GM19193 (cell line): ENCODE data around the gene PRR15.

ENCODE experiments used
- POLR2A ChIP-seq: IDR thresholded peaks from 4 replicates; pipeline ENCODE4 v1.6.1; 2011; ENCODE audit not compliant: insufficient read depth, insufficient read length; ENCODE audit errors: extremely low read depth

PRR15 gene

GRCh38 chr7:29613100-29613499, 49.5 kb downstream of the PRR15 start:
- TF ChIP-seq POLR2A, result no peak

GRCh38 chr7:29614229-29614628, 50.6 kb downstream of the PRR15 start:
- no peak for TF ChIP-seq POLR2A
